ENCODE data around the gene ZBTB16. TPM values are rescaled to one million over a fixed set of nuclear protein-coding genes. Genes with fewer than 3 reads are reported as not detected.

The ZBTB16 gene
- total RNA-seq, result 171 TPM
- long read RNA-seq, full-length matches to known transcripts, result 148 of 315 reads
- long read RNA-seq, partial matches to known transcripts, result 45 of 315 reads
- long read RNA-seq, other reads (novel, unspliced or antisense), result 122 of 315 reads

- no peaks in the 10 kb centered on the region for H3K9me3 ChIP-seq
- peak within 1 kb of the TSS; percentile 85 for H3K4me3 ChIP-seq
- peaks cover 16% of the 10 kb centered on the region for H3K36me3 ChIP-seq
- intact Hi-C loops (cut with DNase I), result no loop called here
- H3K4me1 ChIP-seq, result peaks cover 45% of the 10 kb centered on the region
- peaks cover 7% of the 10 kb centered on the region for H3K27me3 ChIP-seq (ENCODE audit: low read depth)
- TF ChIP-seq CTCF (IDR thresholded peaks at IDR 0.05), result no peak
- ATAC-seq (peak; percentile 68 to 85), DNase-seq (peak; percentile 91)
- H3K27ac ChIP-seq, result peak within 1 kb of the TSS; percentile 98
These were observed at the start of gene ZBTB16 for GRCh38 chr11:114059278-114059983. Gene ZBTB16, plus strand, starts transcription at chr11:114059711. Its CDS starts 3,590 bp downstream, at chr11:114063301.

GRCh38 chr11:114010931-114011330, 48.6 kb upstream of the ZBTB16 start:
- Histone ChIP-seq H3K4me3 (no peak overlapping the region), H3K4me1 (no peaks in the 10 kb centered on the region), H3K27me3 (ENCODE audit: low read depth) (no peaks in the 10 kb centered on the region), H3K27ac (no peak overlapping the region), H3K9me3 (no peaks in the 10 kb centered on the region), H3K36me3 (no peaks in the 10 kb centered on the region)
- no peak for DNase-seq
- intact Hi-C loops (cut with DNase I), result no loop called here
- TF ChIP-seq CTCF (IDR thresholded peaks at IDR 0.05), result no peak
- no peak for ATAC-seq

GRCh38 chr11:114011443-114011842, 48.1 kb upstream of the ZBTB16 start:
- TF ChIP-seq CTCF (IDR thresholded peaks at IDR 0.05), result no peak

GRCh38 chr11:114015117-114015516, 44.4 kb upstream of the ZBTB16 start:
- TF ChIP-seq CTCF (IDR thresholded peaks at IDR 0.05), result no peak
- no peaks in the 10 kb centered on the region for H3K36me3 ChIP-seq
- ATAC-seq, result no peak
- no peaks in the 10 kb centered on the region for H3K9me3 ChIP-seq
- no peaks in the 10 kb centered on the region for H3K4me1 ChIP-seq
- DNase-seq, result no peak
- H3K27me3 ChIP-seq (ENCODE audit: low read depth), result no peaks in the 10 kb centered on the region
- H3K27ac ChIP-seq, result no peak overlapping the region
- no peak overlapping the region for H3K4me3 ChIP-seq
- intact Hi-C loops (cut with DNase I), result no loop called here

More at GRCh38 chr11:114011443-114011842, 48.1 kb upstream of the ZBTB16 start:
- DNase-seq, result no peak
- Histone ChIP-seq H3K9me3 (no peaks in the 10 kb centered on the region), H3K27me3 (ENCODE audit: low read depth) (no peaks in the 10 kb centered on the region), H3K4me3 (no peak overlapping the region), H3K4me1 (no peaks in the 10 kb centered on the region), H3K36me3 (no peaks in the 10 kb centered on the region), H3K27ac (no peak overlapping the region)
- no peak for ATAC-seq
- intact Hi-C loops (cut with DNase I), result no loop called here

GRCh38 chr11:114016986-114017385, 42.5 kb upstream of the ZBTB16 start:
- no peak for ATAC-seq
- no peak for TF ChIP-seq CTCF (IDR thresholded peaks at IDR 0.05)

More at GRCh38 chr11:114016986-114017385, 42.5 kb upstream of the ZBTB16 start:
- no peak overlapping the region for H3K27ac ChIP-seq
- H3K4me3 ChIP-seq, result no peak overlapping the region
- no peaks in the 10 kb centered on the region for H3K36me3 ChIP-seq
- H3K4me1 ChIP-seq, result no peaks in the 10 kb centered on the region
- intact Hi-C loops (cut with DNase I), result no loop called here
- no peak for DNase-seq
- no peaks in the 10 kb centered on the region for H3K9me3 ChIP-seq
- H3K27me3 ChIP-seq (ENCODE audit: low read depth), result no peaks in the 10 kb centered on the region

Data from lower lobe of right lung (tissue), 2 donors.